GM13976 (cell line): ENCODE data around the gene EXD1.
"Not testable (repeated sequence)": the region's sequence is repeated elsewhere in the genome, so short reads cannot be mapped to it uniquely, and the experiment has no call there.

Experiments
- DNase-seq: peaks from one replicate; pipeline ENCODE4 v3.0.0; 2012; ENCODE audit warnings: low spot score
- in situ Hi-C: fragments of 300-500 bp; cut with MboI; formaldehyde crosslinking; loops from one replicate; pipeline ENCODE4 v1.12.0; 2022; ENCODE audit warnings: low sequenced_read_pairs, mixed read lengths, inconsistent platforms; ENCODE audit not compliant: unreplicated experiment
- TF ChIP-seq, protein P1 (sequence below): IDR thresholded peaks from 2 replicates; pipeline ENCODE4 v1.5.1; 2012; ENCODE audit warnings: borderline replicate concordance, mild to moderate bottlenecking; ENCODE audit not compliant: insufficient read depth; ENCODE audit errors: extremely low read depth, missing control alignments, control extremely low read depth

The EXD1 gene

DNA sequence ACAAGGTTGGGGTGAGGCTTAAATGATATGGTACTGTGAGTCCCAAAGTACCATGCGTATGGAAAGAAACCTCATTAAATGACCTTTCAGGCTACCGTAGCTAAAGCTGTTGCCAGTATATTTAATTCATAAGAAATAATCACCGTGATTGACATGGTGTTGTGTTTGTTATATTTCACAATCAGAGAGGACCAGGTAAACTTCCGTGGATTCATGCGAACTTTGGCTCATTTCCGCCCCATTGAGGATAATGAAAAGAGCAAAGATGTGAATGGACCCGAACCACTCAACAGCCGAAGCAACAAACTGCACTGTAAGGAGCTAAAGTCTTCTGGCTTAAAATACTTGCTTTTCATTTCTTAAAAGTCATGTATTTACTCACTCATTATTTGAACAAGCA is 32.0 kb upstream of the EXD1 start:
- in situ Hi-C loops = no loop called here
- DNase-seq = no peak
- TF ChIP-seq, protein P1, sequence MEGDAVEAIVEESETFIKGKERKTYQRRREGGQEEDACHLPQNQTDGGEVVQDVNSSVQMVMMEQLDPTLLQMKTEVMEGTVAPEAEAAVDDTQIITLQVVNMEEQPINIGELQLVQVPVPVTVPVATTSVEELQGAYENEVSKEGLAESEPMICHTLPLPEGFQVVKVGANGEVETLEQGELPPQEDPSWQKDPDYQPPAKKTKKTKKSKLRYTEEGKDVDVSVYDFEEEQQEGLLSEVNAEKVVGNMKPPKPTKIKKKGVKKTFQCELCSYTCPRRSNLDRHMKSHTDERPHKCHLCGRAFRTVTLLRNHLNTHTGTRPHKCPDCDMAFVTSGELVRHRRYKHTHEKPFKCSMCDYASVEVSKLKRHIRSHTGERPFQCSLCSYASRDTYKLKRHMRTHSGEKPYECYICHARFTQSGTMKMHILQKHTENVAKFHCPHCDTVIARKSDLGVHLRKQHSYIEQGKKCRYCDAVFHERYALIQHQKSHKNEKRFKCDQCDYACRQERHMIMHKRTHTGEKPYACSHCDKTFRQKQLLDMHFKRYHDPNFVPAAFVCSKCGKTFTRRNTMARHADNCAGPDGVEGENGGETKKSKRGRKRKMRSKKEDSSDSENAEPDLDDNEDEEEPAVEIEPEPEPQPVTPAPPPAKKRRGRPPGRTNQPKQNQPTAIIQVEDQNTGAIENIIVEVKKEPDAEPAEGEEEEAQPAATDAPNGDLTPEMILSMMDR = no peak

DNA sequence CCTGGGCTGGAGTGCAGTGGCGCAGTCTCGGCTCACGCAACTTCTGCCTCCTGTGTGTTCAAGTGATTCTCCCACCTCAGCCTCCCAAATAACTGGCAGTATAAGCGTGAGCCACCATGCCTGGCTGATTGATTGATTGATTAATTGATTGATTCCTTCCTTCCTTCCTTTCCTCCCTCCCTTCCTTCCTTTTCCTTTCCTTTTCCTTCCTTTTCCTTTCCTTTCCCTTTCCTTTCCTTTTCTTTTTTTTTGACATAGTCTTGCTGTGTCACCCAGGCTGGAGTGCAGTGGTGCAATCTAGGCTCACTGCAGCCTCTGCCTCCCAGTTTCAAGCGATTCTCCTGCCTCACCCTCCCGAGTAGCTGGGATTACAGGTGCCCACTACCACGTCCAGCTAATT is 30.4 kb upstream of the EXD1 start:
- in situ Hi-C loops = not testable (repeated sequence)

DNA sequence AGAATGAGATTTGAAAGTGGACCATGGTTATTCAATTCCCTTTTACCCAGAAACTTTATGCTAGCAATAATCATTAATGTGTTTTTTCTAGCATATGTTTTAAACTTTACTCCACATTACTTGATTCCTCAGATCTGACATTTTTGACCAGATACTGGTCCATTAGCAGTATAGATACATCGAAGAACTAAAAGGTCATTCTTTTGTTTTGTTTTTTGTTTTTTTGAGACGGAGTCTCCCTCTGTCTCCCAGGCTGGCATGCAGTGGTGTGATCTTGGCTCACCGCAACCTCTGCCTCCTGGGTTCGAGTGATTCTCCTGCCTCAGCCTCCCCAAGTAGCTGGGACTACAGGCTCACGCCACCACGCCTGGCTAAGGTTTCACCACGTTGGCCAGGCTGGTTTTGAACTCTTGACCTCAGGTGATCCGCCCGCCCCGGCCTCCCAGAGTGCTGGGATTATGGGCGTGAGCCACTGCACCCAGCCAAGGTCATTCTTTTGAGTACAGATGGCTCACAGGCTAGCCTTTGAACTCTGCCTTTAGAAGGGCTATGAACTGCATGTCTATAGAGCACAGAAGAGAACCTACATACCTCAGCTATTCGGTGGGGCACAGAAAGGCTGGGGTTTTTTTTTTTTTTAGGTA is 29.1 kb upstream of the EXD1 start:
- TF ChIP-seq, protein P1 = no peak
- DNase-seq = no peak
- in situ Hi-C loops = no loop called here

More for the DNA sequence above, 30.4 kb upstream of the EXD1 start:
- not testable (repeated sequence) for DNase-seq

DNA sequence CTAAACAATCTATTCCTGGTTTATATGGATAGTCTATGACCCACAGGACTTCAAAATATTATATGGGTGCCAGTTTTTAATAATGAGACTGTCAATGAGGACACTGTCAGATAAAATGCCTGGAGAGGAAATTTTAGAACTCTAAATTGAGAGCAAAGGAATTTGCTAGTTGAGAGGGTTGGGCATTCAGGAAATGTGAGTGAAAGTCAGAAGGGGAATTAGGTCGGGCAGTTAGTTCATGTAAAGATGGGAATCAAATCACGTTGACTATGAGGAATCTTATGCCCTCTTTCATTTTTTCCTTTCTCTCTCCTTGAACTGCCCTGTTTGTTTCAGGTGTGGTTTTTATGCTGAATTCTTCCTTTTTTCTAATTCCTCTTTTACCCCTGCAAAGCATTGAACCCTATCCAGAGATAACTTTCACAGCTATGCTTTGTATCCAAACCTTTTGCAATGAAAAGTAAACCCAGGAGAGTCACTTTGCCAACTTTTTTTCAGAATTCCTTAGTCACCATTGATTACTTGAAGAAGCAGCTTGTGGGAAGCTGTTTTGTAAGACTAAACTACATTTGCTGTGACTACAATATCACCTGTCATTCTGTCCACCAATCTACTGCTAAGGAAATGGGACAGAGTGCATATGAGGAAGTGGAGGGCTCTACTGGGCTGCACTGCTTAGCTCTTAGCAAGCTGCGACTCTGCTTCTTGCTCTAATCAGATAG is 28.4 kb upstream of the EXD1 start:
- in situ Hi-C loops = no loop called here
- TF ChIP-seq, protein P1 = no peak
- DNase-seq = peak; percentile 50

DNA sequence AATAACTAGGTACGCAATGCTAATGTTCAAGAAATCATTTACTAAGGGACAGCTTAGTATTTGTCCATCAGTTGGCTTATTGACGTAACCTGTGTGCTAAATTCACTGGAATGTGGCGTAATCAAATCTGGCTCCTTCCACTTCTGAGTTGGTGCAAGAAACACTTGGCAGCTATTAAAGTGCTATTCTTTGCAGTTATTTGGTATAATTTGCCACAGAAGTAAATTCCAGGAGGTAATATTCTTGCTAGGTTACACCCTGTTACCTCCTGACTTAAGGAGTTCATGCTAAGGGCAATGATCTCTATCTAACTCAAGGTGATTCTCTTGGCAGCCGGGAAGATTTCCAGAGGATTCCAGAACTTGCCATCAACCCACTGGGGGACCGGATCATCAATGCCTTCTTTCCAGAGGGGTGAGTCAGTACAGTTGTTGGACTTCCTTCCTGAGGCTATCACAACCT is 26.1 kb upstream of the EXD1 start:
- no peak for DNase-seq
- in situ Hi-C loops = no loop called here
- TF ChIP-seq, protein P1 = no peak

DNA sequence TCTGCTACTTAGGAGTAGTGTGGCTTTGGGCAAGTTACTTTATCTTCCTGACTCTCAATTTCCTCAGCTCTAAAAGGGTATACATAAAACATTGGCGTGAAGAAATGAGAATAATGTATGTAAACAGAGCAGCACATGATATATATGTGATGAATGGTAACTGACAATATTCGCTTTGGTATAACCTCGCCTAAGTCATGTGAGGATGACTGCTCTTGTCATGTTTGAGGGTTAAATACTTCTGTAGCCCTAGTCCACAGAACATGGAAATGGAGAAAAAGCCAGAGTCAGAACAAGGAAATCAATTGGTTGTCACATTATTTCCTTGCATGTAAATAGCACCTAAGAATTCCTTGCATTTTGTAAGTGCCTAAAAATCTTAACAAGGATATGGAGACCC is 25.5 kb upstream of the EXD1 start:
- TF ChIP-seq, protein P1 = no peak
- no peak for DNase-seq
- in situ Hi-C loops = no loop called here

DNA sequence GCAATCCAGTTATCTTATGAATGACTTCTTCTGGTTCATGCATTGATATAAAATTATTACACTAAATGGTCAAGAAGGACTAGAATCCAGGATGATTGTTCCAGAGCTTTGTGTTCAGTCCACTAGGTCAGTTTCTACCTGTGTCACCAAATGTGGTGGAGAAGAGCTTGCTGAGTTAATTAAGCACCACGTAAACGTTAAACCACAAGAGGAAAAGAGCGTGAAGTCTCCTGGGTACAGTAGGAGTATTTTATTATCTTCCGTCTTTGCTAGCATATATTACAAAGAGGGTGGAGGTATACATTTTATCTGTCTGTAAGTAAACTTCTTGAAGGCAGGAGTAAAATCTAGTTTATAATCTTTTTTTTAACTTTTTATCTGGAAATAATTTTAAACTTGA is 24.0 kb upstream of the EXD1 start:
- TF ChIP-seq, protein P1 = no peak
- DNase-seq = no peak
- in situ Hi-C loops = no loop called here
